Measurements from ENCODE around the gene CSH1.
"Not testable (repeated sequence)": the region's sequence is repeated elsewhere in the genome, so short reads cannot be mapped to it uniquely, and the experiment has no call there.

Gene CSH1

GRCh38 chr17:63896524-63897354, at the start of gene CSH1:
TSS of gene CSH1 (minus strand) at chr17:63896574. CDS start at chr17:63896511, 63 bp downstream.
- peaks cover 0 to 10% of the 10 kb centered on the region in 2 donors for H3K27me3 Mint-ChIP-seq
- ATAC-seq (replicated peaks), result peak; percentile 67 to 77
- not testable (repeated sequence) for H3K9me3 Mint-ChIP-seq, H3K27ac Mint-ChIP-seq, DNase-seq, H3K4me3 Mint-ChIP-seq, H3K36me3 Mint-ChIP-seq
- H3K4me1 Mint-ChIP-seq, result peaks cover 5 to 14% of the 10 kb centered on the region in 2 donors

DNA sequence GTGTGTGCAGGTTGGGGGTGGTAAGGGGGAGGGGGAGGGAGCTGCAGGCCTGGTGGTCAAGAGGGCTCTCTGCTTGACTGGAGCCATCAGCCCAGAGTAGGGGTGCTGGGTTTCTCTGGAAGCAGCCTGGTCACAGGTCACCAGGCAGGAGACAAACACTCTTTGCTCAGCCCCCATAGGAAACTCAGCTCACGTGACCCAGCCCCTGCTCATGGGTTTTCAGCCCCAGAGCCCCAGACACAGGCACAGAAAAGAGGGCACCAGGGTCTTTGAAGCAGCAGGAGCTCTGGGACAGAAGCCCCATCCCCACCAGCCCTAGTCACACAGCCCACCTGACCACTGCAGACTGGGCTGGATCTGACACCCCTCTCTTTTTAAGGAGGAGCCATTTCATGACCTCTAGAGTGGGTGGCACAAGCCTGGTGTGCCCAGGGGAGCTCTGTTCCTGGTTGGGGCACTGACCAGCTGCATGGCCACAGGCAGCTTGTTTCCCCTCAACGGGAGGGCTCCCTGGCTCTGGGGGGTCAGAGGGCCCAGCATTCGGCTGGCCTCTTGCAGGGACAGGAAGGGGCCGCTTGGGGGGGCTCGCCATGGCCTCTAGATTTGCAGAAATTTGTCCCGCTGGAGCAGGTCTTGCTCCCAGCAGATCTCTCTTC, 49.5 kb upstream of the CSH1 start:
- Mint-ChIP-seq H3K4me3 (peak overlapping the region; percentile 86 to 88), H3K27me3 (no peaks in the 10 kb centered on the region), H3K4me1 (peaks cover 42 to 82% of the 10 kb centered on the region in 2 donors), H3K27ac (peak overlapping the region; percentile 98), H3K36me3 (peaks cover 13 to 17% of the 10 kb centered on the region in 2 donors), H3K9me3 (peaks cover 0 to 5% of the 10 kb centered on the region in 2 donors)
- DNase-seq (peak; percentile 83), ATAC-seq (replicated peaks) (peak; percentile 68 to 72)

GRCh38 chr17:63944736-63945499, 48.5 kb upstream of the CSH1 start:
- ATAC-seq (replicated peaks) (no peak), DNase-seq (no peak)
- Mint-ChIP-seq H3K27me3 (no peaks in the 10 kb centered on the region), H3K27ac (peak overlapping the region; percentile 98), H3K4me3 (peak overlapping the region; percentile 57 to 88), H3K9me3 (peaks cover 0 to 5% of the 10 kb centered on the region in 2 donors), H3K36me3 (peaks cover 13 to 17% of the 10 kb centered on the region in 2 donors), H3K4me1 (peaks cover 45 to 86% of the 10 kb centered on the region in 2 donors)

DNA sequence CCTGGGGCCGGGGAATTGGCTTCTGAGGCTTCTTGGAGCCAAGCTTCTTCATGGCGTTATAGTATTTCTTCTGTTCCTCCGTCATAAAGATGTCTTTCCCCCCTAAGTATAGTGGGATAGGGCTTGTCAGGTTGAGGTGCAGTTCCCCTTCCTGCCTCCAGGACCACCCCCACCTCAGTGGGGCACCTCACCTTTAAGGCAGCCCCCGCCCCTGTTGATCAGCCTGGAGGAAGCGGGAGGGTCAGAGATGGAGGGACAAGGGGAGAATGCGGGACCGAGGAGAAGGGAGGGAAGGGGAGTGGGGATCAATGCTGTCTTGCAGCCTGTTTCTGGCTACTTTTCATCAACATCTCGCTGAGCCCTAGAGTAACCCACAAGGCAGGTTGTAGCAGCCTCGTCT, 47.4 kb upstream of the CSH1 start:
- peaks cover 50 to 89% of the 10 kb centered on the region in 2 donors for H3K4me1 Mint-ChIP-seq
- H3K4me3 Mint-ChIP-seq, result peak overlapping the region in 1 of 2 donors; percentile 46
- peak overlapping the region; percentile 79 for H3K27ac Mint-ChIP-seq
- peaks cover 13 to 17% of the 10 kb centered on the region in 2 donors for H3K36me3 Mint-ChIP-seq
- no peak for DNase-seq
- no peak for ATAC-seq (replicated peaks)
- peaks cover 0 to 5% of the 10 kb centered on the region in 2 donors for H3K9me3 Mint-ChIP-seq
- no peaks in the 10 kb centered on the region for H3K27me3 Mint-ChIP-seq

GRCh38 chr17:63942309-63942985, 46.1 kb upstream of the CSH1 start:
- Mint-ChIP-seq H3K4me1 (peaks cover 57 to 91% of the 10 kb centered on the region in 2 donors), H3K36me3 (peaks cover 13 to 17% of the 10 kb centered on the region in 2 donors), H3K27me3 (no peaks in the 10 kb centered on the region), H3K27ac (peak overlapping the region; percentile 48), H3K4me3 (no peak overlapping the region), H3K9me3 (peaks cover 0 to 5% of the 10 kb centered on the region in 2 donors)
- DNase-seq (no peak), ATAC-seq (replicated peaks) (no peak)

- no peaks in the 10 kb centered on the region for H3K27me3 Mint-ChIP-seq
Observed at GRCh38 chr17:63941751-63942150, 45.4 kb upstream of the CSH1 start.

DNA sequence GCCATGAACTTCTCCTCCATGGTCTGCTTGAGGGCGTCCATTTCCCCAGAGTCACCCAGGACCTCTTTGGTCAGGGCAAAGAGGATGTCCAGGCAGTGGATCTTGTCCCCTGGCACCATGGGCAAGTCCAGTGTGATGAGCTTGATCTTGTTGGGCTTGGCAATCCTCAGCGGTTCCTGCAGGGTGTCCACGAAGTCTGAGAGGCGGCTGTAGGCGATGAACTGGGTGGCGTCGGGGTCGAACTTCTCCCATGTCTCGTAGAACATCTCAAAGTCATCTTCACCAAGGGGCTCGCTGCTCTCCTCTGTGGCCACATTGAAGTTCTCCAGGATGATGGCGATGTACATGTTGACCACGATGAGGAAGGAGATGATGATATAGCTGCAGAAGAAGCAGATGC, 44.8 kb upstream of the CSH1 start:
- Mint-ChIP-seq H3K27ac (no peak overlapping the region), H3K4me1 (peaks cover 57 to 90% of the 10 kb centered on the region in 2 donors), H3K9me3 (peaks cover 1 to 5% of the 10 kb centered on the region in 2 donors), H3K27me3 (no peaks in the 10 kb centered on the region), H3K36me3 (peaks cover 14 to 17% of the 10 kb centered on the region in 2 donors), H3K4me3 (no peak overlapping the region)
- DNase-seq, result no peak
- ATAC-seq (replicated peaks), result no peak

More at GRCh38 chr17:63941751-63942150, 45.4 kb upstream of the CSH1 start:
- peaks cover 0 to 5% of the 10 kb centered on the region in 2 donors for H3K9me3 Mint-ChIP-seq
- no peak overlapping the region for H3K4me3 Mint-ChIP-seq
- H3K36me3 Mint-ChIP-seq, result peaks cover 13 to 17% of the 10 kb centered on the region in 2 donors
- ATAC-seq (replicated peaks), result no peak
- no peak overlapping the region for H3K27ac Mint-ChIP-seq
- DNase-seq, result no peak
- peaks cover 61 to 92% of the 10 kb centered on the region in 2 donors for H3K4me1 Mint-ChIP-seq

DNA sequence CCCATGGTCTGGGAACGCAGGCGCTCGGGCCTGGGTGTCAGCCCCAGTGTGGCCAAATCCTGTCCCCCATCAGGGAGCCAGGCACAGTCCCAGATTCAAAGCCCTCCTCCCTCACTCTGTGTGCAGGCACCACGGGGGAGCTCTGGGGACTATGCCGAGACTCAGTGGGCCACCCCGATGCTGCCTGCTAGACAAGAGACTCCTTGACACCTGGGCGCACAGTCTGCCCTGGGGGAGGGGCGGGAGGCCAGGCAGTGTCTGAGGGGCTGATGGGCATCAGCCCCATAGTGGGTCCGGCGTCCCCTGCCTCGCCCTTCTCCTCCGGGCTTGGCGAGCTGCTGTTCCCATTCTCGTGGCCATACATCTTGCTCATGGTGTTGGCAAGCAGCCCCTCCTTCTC, 44.2 kb upstream of the CSH1 start:
- H3K27ac Mint-ChIP-seq, result no peak overlapping the region
- no peak for ATAC-seq (replicated peaks)
- DNase-seq, result no peak
- peaks cover 4 to 5% of the 10 kb centered on the region in 2 donors for H3K9me3 Mint-ChIP-seq
- peaks cover 16 to 17% of the 10 kb centered on the region in 2 donors for H3K36me3 Mint-ChIP-seq
- H3K4me3 Mint-ChIP-seq, result no peak overlapping the region
- H3K4me1 Mint-ChIP-seq, result peaks cover 54 to 90% of the 10 kb centered on the region in 2 donors
- H3K27me3 Mint-ChIP-seq, result no peaks in the 10 kb centered on the region

DNA sequence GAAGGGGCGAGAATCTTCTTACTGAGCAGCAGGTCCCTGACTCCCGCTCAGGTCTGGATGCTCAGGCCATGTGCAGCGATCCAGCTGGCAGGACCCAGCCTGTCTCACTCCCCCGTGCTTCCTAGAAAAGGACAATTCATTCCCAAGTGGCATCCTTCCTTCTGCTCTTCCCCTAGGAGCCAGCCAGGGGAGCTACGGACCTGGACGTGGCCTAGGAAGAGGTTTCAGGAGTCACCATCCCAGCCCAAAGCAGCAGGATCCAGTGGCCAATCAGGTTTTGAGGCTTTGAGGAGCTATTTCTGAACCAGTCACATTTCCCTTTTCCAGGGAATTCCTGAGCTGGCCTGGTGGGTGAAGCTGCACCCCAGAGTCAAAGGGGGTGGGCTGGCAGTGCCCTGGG, 43.5 kb upstream of the CSH1 start:
- ATAC-seq (replicated peaks) (no peak), DNase-seq (no peak)
- Mint-ChIP-seq H3K36me3 (peaks cover 16 to 17% of the 10 kb centered on the region in 2 donors), H3K4me3 (no peak overlapping the region), H3K27ac (peak overlapping the region; percentile 91), H3K4me1 (peaks cover 50 to 90% of the 10 kb centered on the region in 2 donors), H3K27me3 (no peaks in the 10 kb centered on the region), H3K9me3 (peaks cover 4 to 5% of the 10 kb centered on the region in 2 donors)

DNA sequence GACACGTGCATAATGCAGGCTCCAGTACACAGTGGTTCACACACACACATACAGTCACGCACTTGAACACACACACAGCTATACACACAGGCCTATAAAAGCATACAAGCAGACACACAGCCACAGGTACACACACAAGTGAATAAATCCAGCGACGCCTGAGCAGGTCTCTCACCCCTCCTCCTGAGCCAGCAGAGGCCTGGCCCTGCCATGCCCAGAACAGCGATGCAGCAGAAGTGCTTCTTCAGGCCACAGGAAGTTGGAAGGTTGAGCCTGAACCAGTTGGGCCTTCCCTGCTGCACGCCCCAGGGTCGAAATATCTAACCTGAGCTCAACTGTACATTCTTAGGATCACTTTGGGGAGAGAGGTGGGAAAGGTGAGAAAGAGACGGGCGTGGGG, 43.0 kb upstream of the CSH1 start:
- peak in 1 of 2 donors; percentile 4 for ATAC-seq (replicated peaks)
- H3K4me3 Mint-ChIP-seq, result no peak overlapping the region
- peaks cover 51 to 90% of the 10 kb centered on the region in 2 donors for H3K4me1 Mint-ChIP-seq
- H3K36me3 Mint-ChIP-seq, result peaks cover 16 to 17% of the 10 kb centered on the region in 2 donors
- H3K27me3 Mint-ChIP-seq, result no peaks in the 10 kb centered on the region
- DNase-seq, result no peak
- peak overlapping the region; percentile 85 for H3K27ac Mint-ChIP-seq
- H3K9me3 Mint-ChIP-seq, result peaks cover 4% of the 10 kb centered on the region in 2 donors

DNA sequence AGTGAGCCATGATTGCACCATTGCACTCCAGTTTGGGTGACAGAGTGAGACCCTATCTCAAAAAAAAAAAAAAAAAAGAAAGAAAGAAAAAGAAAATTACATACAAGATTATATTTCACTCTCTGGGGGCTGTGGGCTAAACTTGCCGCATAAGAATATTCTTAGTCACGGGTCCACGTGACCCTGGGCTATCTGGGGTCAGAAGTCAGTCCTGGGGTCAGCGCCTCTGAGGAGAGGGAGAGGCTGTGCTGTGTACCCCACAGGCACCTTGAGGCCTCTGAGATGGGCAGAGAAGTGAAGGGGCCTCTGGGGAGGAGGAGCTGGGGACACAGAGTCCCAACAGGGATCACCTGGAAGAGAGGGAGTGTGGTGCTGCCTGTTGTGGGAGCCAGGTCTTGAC, 41.5 kb upstream of the CSH1 start:
- DNase-seq (no peak), ATAC-seq (replicated peaks) (no peak)
- H3K27me3 Mint-ChIP-seq, result no peaks in the 10 kb centered on the region
- H3K4me3 Mint-ChIP-seq, result no peak overlapping the region
- H3K9me3 Mint-ChIP-seq, result peaks cover 3 to 4% of the 10 kb centered on the region in 2 donors
- H3K27ac Mint-ChIP-seq, result peak overlapping the region; percentile 77
- H3K36me3 Mint-ChIP-seq, result peaks cover 16 to 17% of the 10 kb centered on the region in 2 donors
- peaks cover 58 to 90% of the 10 kb centered on the region in 2 donors for H3K4me1 Mint-ChIP-seq

DNA sequence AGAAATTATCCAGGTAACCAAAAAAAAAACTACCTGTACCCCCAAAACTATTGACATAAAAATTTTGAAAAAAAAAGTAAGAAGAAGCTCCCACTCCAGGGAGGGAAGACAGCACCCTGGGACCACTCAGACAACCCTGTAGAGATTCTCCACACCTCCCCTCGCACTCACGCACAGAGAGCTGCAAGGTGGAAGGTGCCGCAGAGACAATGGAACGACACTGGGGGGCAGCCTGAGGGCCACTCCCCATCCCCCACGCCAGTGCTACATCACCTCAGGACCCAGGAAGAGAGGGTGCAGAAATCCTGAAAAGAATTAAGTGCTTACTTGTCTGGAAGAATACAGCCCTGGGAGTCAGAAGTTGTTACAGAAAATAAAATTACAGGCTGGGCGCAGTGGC, 40.9 kb upstream of the CSH1 start:
- Mint-ChIP-seq H3K9me3 (peaks cover 3 to 4% of the 10 kb centered on the region in 2 donors), H3K36me3 (peaks cover 11 to 13% of the 10 kb centered on the region in 2 donors), H3K4me1 (peaks cover 58 to 90% of the 10 kb centered on the region in 2 donors), H3K27ac (peak overlapping the region; percentile 77), H3K27me3 (no peaks in the 10 kb centered on the region), H3K4me3 (no peak overlapping the region)
- DNase-seq (no peak), ATAC-seq (replicated peaks) (no peak)

GRCh38 chr17:63934183-63935112, 38.1 kb upstream of the CSH1 start:
- H3K4me1 Mint-ChIP-seq, result peaks cover 59 to 83% of the 10 kb centered on the region in 2 donors
- H3K4me3 Mint-ChIP-seq, result peak overlapping the region; percentile 99
- peak overlapping the region; percentile 93 for H3K27ac Mint-ChIP-seq
- DNase-seq (no peak), ATAC-seq (replicated peaks) (no peak)
- H3K9me3 Mint-ChIP-seq, result peaks cover 0 to 4% of the 10 kb centered on the region in 2 donors
- H3K27me3 Mint-ChIP-seq, result no peaks in the 10 kb centered on the region
- H3K36me3 Mint-ChIP-seq, result peaks cover 23 to 28% of the 10 kb centered on the region in 2 donors

Data from stimulated activated naive B cell treated with anti-CD40 and anti-IgM and Interleukin-4, amounts not matched to agents 10 μg/mL and 1 μg/mL and 100 μg/mL, for 72 hours (primary cell).